Left ventricle myocardium inferior (tissue), 1 donor: Measurements from ENCODE around the gene NAA80. TPM values are rescaled to one million over a fixed set of nuclear protein-coding genes. Genes with fewer than 3 reads are reported as not detected.

Experiments
- DNase-seq: peaks from one replicate; pipeline ENCODE4 v3.0.0-alpha.2; 2020
- H3K27ac ChIP-seq: fragments of 200-600 bp; replicated peaks from 2 replicates; pipeline ENCODE4 v1.8.0; 2021
- H3K27me3 ChIP-seq: fragments of 200-600 bp; 2 replicates; pipeline ENCODE4 v1.8.0; 2021; ENCODE audit warnings: low read depth
- H3K36me3 ChIP-seq: fragments of 200-600 bp; 2 replicates; pipeline ENCODE4 v1.8.0; 2021
- H3K4me1 ChIP-seq: fragments of 200-600 bp; 2 replicates; pipeline ENCODE4 v1.8.0; 2021
- H3K4me3 ChIP-seq: fragments of 200-600 bp; 2 replicates; pipeline ENCODE4 v1.8.0; 2021; ENCODE audit warnings: mild to moderate bottlenecking, moderate library complexity
- H3K9me3 ChIP-seq: fragments of 200-600 bp; replicated peaks from 2 replicates; pipeline ENCODE4 v1.8.0; 2021
- CTCF ChIP-seq: fragments of 200-600 bp; IDR thresholded peaks from 2 replicates; pipeline ENCODE4 v1.8.0; 2021; ENCODE audit warnings: antibody characterized with exemption, mild to moderate bottlenecking, borderline replicate concordance
- intact Hi-C: fragments of 100-400 bp; cut with micrococcal nuclease; formaldehyde crosslinking; loops from one replicate; pipeline ENCODE4 v1.11.0; 2022
- total RNA-seq: library from RNA; stranded (reverse); fragmentation: NEBNext Ultra II Directional; extraction: Animal tissue kit (Norgen Biotek cat#: 25700); gene quantifications from one replicate; pipeline ENCODE4 v1.2.1, GENCODE V29; 2021
- donor health status: DM: no; HTN: yes; CAD: no; lungs with severe emphysema.

Gene NAA80
- total RNA-seq, 1 donor from 2014 or later, result 5.3 TPM

GRCh38 chr3:50268276-50268675 is 30.9 kb downstream of the NAA80 start:
- intact Hi-C loops, result no loop called here
- Histone ChIP-seq H3K4me3 (peak overlapping the region; percentile 70), H3K36me3 (no peaks in the 10 kb centered on the region), H3K9me3 (no peaks in the 10 kb centered on the region), H3K4me1 (peaks cover 74% of the 10 kb centered on the region), H3K27ac (peak overlapping the region; percentile 99), H3K27me3 (no peaks in the 10 kb centered on the region)
- DNase-seq, result no peak
- TF ChIP-seq CTCF, result no peak

GRCh38 chr3:50267280-50267913 is 31.8 kb downstream of the NAA80 start:
- Histone ChIP-seq H3K9me3 (no peaks in the 10 kb centered on the region), H3K4me3 (peak overlapping the region; percentile 70), H3K27ac (peak overlapping the region; percentile 99), H3K36me3 (no peaks in the 10 kb centered on the region), H3K27me3 (no peaks in the 10 kb centered on the region), H3K4me1 (peaks cover 66% of the 10 kb centered on the region)
- intact Hi-C loops, result no loop called here
- DNase-seq, result peak; percentile 82
- peak; percentile 18 for TF ChIP-seq CTCF

- peaks cover 65% of the 10 kb centered on the region for H3K4me1 ChIP-seq
- H3K9me3 ChIP-seq, result no peaks in the 10 kb centered on the region
- intact Hi-C loops, result no loop called here
- no peaks in the 10 kb centered on the region for H3K36me3 ChIP-seq
- no peaks in the 10 kb centered on the region for H3K27me3 ChIP-seq
- H3K4me3 ChIP-seq, result peak overlapping the region; percentile 70
- no peak for TF ChIP-seq CTCF
- DNase-seq, result no peak
- peak overlapping the region; percentile 99 for H3K27ac ChIP-seq
Measured at GRCh38 chr3:50266836-50267235, 32.4 kb downstream of the NAA80 start.

- intact Hi-C loops, result no loop called here
- no peaks in the 10 kb centered on the region for H3K9me3 ChIP-seq
- no peak for DNase-seq
- no peaks in the 10 kb centered on the region for H3K36me3 ChIP-seq
- no peaks in the 10 kb centered on the region for H3K27me3 ChIP-seq
- H3K4me1 ChIP-seq, result peaks cover 72% of the 10 kb centered on the region
- TF ChIP-seq CTCF, result no peak
- H3K27ac ChIP-seq, result peak overlapping the region; percentile 99
- H3K4me3 ChIP-seq, result peak overlapping the region; percentile 70
Measured at GRCh38 chr3:50266017-50266416, 33.2 kb downstream of the NAA80 start.

GRCh38 chr3:50265571-50265970 is 33.6 kb downstream of the NAA80 start:
- no peak for DNase-seq
- Histone ChIP-seq H3K27me3 (no peaks in the 10 kb centered on the region), H3K27ac (peak overlapping the region; percentile 99), H3K4me1 (peaks cover 77% of the 10 kb centered on the region), H3K4me3 (no peak overlapping the region), H3K36me3 (no peaks in the 10 kb centered on the region), H3K9me3 (no peaks in the 10 kb centered on the region)
- intact Hi-C loops, result no loop called here
- TF ChIP-seq CTCF, result no peak
